ENCODE results near the gene NYAP1.

Gene NYAP1

GRCh38 chr7:100457033-100457432 lies 26.7 kb upstream of the NYAP1 start:
- DNase-seq (ENCODE audit: low read depth in 2 of 2), result no peak

DNA sequence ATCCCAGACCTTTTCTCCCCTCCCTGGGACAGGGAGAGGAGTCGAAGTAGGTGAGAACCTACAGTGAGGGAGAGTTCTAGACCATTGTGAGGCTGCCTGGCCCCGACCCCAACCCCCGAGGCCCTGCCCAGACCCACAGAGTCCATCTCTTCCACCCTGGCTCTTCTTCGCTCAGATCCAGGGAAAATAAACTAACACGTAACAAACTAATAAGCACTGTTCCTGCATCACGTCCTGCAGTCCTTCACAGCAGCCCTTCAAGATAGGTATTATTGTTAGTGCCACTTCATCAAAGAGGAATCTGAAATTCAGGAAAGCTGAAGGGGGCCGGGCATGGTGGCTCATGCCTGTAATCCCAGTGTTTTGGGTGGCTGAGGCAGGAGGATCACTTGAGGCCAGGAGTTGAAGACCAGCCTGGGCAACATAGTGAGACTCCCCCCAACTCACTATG lies 19.5 kb upstream of the NYAP1 start, which contains the start of gene SPACDR:
Gene SPACDR, minus strand, starts transcription at position 51 of the 451 bp plus-strand sequence. CDS start 235 bp downstream, outside the sequence.
- DNase-seq (ENCODE audit: low read depth in 2 of 2), result no peak

DNA sequence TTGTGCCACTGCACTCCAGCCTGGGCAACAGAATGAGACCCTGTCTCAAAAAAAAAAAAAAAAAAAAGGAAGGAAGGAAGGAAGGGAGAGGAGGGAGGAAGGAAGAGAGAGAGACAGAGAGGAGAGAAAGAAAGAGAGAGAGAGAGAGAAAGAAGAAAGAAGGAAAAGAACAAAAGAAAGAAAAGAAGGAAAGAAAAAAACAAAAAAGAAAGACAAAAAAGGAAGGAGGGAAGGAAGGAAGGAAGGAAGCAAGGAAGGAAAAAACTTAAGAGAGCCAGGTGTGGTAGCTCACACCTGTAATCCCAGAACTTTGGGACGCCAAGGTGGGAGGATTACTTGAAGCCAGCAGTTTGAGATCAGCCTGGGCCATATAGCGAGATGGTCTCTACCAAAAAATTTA lies 18.9 kb upstream of the NYAP1 start:
- DNase-seq (ENCODE audit: low read depth in 2 of 2), result no peak

DNA sequence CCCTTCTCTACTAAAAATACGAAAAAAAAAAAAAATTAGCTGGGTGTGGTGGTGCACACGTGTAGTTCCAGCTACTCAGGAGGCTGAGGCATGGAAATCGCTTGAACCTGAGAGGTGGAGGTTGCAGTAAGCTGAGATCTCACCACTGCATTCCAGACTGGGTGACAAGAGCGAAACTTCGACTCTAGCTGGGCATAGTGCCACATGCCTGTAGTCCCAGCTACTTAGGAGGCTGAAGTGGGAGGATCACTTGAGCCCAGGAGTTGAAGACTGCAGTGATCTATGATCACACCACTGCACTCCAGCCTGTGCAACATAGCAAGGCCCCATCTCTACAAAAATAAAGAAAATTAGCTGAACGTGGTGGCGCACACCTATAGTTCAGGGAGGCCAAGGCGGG lies 18.4 kb upstream of the NYAP1 start:
- DNase-seq (ENCODE audit: low read depth in 2 of 2), result no peak

GRCh38 chr7:100465702-100466311 lies 17.9 kb upstream of the NYAP1 start:
- DNase-seq (ENCODE audit: low read depth in 2 of 2), result no peak

- no peak for DNase-seq (ENCODE audit: low read depth in 2 of 2)
Observed at GRCh38 chr7:100466653-100467605, 16.8 kb upstream of the NYAP1 start.

DNA sequence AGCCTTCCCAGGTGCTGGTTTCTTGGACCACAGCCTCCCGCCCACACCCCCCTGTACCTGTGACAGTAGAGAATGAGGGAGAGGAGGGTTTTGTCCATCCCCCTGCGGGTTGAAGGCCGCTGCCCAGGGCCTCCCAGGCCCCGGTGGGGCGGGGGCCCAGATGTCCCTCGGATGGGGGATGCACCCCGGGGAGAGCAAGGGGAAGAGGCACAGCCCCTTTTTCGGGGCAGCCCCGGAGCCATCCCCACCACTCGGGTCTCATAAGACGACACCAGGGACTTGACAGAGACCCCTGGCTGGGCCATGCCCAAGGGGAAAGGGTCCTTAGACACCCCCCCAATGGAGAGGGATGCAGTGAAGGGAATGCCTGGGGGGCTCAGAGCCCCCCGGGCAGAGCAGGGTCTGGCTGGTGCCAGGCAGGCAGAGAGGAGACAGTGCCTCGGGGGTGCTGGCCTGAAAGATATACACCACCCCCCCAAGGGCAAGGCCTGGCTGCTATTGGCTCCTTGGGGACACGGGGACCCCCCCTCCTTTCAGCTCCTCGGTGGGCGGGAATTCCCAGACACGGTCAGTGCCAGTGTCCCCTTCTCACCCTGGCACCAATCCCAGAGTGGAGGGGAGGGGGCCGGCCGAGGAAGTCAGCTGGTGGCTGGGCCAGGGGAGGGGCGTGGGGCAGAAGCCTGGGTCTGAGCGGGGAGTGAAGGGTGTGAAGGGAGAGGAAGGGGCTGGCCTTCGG lies 15.9 kb upstream of the NYAP1 start:
- no peak for DNase-seq (ENCODE audit: low read depth in 2 of 2)

GRCh38 chr7:100469227-100470044 lies 14.3 kb upstream of the NYAP1 start:
- peak; percentile 87 to 88 for DNase-seq (ENCODE audit: low read depth in 2 of 2)

- no peak for DNase-seq (ENCODE audit: low read depth in 2 of 2)
Observed at GRCh38 chr7:100471021-100471420, 12.7 kb upstream of the NYAP1 start.

- DNase-seq (ENCODE audit: low read depth in 2 of 2), result no peak
Observed at GRCh38 chr7:100472121-100472851, 11.4 kb upstream of the NYAP1 start.

- no peak for DNase-seq (ENCODE audit: low read depth in 2 of 2)
Observed at GRCh38 chr7:100472854-100473499, 10.8 kb upstream of the NYAP1 start.

- no peak for DNase-seq (ENCODE audit: low read depth in 2 of 2)
Observed at GRCh38 chr7:100475549-100475948, 8.2 kb upstream of the NYAP1 start.

DNA sequence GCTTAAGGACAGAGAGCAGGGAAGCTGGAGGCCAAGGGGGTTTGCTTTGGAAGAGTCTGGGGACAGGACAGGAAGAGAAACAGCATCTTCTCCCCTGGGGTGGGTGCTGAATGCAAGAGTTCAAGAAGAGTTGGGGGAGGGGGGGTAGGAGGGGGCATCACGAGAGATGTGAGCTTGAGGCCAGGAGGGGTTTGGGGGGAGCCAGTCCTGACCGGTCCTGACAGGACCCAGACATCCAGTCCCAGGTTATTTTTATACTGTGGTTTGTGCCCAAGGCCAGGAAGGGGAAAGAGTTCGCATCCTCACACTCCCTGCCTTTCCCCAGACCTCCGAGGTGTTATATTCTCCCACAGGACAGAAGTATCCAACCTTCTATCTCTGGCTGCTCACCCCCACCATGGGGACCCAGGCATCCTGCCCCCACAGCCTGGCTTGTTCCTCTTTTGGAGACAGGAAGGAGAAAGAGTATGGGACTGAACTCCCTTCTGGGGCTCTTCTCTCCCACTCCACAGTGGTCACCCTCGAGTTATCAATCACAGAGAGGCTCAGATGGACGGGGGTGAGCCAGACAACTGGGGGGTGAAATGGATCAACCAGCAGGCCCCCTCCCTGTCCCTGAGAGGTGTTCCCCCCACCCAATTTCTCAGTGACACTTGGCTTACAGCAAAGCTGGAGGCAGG lies 7.5 kb upstream of the NYAP1 start:
- DNase-seq (ENCODE audit: low read depth in 2 of 2), result no peak

- peak in 1 of 2 donors; percentile 23 for DNase-seq (ENCODE audit: low read depth in 2 of 2)
Observed at GRCh38 chr7:100476903-100477870, 6.5 kb upstream of the NYAP1 start.

- no peak for DNase-seq (ENCODE audit: low read depth in 2 of 2)
Observed at GRCh38 chr7:100477871-100478267, 5.9 kb upstream of the NYAP1 start.

- peak; percentile 82 to 83 for DNase-seq (ENCODE audit: low read depth in 2 of 2)
Observed at GRCh38 chr7:100478958-100479660, 4.6 kb upstream of the NYAP1 start, which contains the start of gene TSC22D4. Gene TSC22D4, minus strand, starts transcription at chr7:100479214. Its CDS starts 1,176 bp downstream, at chr7:100478038.

- DNase-seq (ENCODE audit: low read depth in 2 of 2), result no peak
Observed at GRCh38 chr7:100481466-100481865, 2.3 kb upstream of the NYAP1 start.

DNA sequence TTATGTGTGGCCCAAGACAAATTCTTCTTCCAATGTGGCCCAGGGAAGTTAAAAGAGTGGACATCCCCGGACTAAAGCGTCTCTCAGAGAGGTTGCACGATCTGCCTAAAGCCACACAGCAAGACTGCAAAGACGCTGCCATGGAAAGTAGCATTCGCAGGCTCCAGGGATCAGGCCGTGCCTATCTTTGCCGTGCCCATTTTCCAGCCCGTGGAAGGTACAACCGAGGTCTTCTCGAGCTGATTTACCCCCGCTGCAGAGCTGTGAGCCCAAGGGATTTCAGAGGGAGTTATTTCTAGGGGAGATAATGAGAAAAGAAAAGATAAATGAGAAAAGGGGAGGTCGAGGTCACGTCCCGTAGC lies 1.0 kb upstream of the NYAP1 start:
- no peak for DNase-seq (ENCODE audit: low read depth in 2 of 2)
